ENCODE measurements around the gene GNGT2.
A peak's percentile ranks its signal among the peaks of the same experiment; 100 is the strongest.
"Not testable (repeated sequence)": the region's sequence is repeated elsewhere in the genome, so short reads cannot be mapped to it uniquely, and the experiment has no call there.

The GNGT2 gene

GRCh38 chr17:49204516-49204915 is 5.9 kb downstream of the GNGT2 start:
- no peak for DNase-seq (ENCODE audit: low read depth in 2 of 2)

- DNase-seq (ENCODE audit: low read depth in 2 of 2), result no peak
These were observed 6.6 kb downstream of the GNGT2 start for GRCh38 chr17:49203796-49204195.

GRCh38 chr17:49201481-49201927 is 8.9 kb downstream of the GNGT2 start:
- no peak for DNase-seq (ENCODE audit: low read depth in 2 of 2)

GRCh38 chr17:49200423-49201083 is 9.8 kb downstream of the GNGT2 start:
- DNase-seq (ENCODE audit: low read depth in 2 of 2), result no peak

DNA sequence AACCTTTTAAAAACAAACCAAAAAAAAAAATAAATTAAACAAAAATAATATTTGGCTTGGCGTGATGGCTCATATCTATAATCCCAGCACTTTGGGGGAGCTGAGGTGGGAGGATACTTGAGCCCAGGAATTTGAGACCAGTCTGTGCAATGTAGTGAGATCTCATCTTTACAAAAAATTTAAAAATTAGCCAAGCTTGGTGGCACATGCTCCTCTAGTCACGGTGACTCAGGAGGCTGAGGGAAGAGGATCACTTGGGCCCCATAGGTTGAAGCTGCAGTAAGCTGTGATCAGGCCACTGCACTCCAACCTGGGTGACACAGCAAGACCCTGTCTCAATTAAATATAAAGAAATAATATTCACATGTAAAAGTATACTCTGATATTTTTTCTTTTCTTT is 12.2 kb downstream of the GNGT2 start:
- no peak for DNase-seq (ENCODE audit: low read depth in 2 of 2)

DNA sequence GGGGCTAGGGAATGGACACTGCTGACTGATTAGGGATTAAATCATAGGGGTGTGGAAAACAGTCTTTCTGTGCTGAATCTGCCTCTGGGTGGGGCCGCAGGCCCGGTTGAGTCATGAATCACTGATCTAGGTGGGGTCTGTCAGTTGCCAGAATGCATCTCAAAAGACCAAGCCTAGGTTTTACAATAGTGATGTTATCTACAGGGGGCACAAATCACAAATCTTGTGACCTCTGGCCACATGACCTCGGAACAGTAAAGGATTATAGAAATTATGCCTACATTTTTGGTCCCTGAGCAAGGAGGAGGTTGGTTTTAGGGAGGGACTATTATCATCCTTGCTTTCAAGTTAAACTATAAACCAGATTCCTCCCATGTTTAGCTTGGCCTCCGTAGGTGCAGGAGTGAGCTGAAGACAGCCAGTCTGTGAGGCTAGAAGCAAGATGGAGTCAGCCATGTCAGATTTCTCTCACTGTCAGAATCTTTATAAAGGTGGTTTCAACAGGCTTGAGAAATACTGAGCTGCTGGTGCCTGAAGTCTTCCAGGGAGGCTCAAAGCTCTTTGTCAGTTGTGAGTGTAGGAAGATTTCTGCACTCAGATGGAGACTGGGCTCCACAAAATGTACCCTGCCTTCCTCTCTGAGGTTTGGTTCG is 12.9 kb downstream of the GNGT2 start:
- no peak for DNase-seq (ENCODE audit: low read depth in 2 of 2)

GRCh38 chr17:49196520-49196919 is 13.9 kb downstream of the GNGT2 start:
- no peak for DNase-seq (ENCODE audit: low read depth in 2 of 2)

DNA sequence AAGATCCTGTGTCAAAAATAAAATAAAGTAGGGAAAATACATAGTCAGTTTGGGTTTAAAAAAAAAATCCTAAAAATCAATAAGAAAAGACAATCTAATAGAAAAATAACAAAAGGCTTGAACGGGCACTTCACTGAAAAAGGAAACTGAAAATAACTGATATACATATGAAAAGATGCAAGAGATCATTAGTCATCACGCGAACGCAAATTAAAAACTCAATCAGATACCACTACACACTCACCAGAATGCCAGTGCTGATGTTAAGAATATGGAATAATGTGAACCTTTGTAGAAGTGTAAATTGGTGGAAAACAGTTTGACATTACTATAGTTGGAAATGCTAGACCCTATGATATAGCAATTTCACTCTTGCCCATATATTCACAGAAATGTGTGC is 14.6 kb downstream of the GNGT2 start:
- DNase-seq (ENCODE audit: low read depth in 2 of 2), result no peak

DNA sequence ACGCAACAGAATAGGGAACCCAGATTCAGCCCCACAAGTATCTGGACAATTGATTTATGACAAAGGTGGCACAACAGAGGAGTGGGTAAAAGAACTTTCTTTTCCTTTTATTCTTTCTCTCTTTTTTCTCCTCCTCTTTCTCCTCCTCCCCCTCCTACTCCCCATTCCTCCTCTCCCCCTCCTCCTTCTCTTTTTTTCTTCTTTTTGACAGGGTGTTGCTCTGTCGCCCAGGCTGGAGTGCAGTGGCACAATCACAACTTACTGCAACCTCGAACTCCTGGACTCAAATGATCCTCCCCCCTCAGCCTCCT is 16.1 kb downstream of the GNGT2 start:
- DNase-seq (ENCODE audit: low read depth in 2 of 2), result no peak

DNA sequence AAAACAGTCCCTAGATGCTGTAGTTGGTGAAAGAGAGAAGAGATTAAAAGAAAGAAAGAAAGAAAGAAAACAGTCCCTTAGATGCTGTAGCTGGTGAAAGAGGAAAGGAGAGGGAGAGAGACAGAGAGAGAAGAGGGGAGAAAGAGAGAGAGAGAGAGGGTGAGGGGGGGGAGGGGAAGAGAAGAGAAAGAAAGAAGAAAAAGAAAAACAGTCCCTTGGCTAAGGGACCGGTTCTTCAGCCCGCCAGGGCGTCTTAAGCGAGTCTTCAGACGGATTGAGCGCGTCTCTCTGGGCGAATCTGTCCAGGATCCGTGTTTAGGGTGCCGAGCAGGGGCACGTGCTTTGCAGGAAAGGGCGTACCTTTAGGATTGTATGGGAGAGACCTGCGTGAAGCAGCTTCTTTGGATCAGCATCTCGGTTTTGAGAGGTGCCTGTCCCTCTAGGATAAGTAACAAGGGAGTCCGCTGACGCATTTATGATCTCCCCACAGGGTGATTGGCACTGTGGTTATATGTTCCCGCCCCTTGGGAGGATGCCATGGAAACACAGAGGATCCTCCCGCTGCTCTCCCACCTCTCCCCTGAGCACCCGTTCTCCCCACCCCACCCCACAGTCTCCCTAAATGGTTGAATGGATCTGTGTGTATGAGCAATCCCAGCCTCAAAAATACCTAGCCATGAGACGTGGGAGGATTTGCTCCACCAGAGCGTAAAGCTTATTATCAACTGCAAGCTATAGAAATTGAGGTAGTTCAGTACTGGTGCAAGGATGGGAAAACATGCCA is 16.7 kb downstream of the GNGT2 start:
- DNase-seq (ENCODE audit: low read depth in 2 of 2), result no peak

DNA sequence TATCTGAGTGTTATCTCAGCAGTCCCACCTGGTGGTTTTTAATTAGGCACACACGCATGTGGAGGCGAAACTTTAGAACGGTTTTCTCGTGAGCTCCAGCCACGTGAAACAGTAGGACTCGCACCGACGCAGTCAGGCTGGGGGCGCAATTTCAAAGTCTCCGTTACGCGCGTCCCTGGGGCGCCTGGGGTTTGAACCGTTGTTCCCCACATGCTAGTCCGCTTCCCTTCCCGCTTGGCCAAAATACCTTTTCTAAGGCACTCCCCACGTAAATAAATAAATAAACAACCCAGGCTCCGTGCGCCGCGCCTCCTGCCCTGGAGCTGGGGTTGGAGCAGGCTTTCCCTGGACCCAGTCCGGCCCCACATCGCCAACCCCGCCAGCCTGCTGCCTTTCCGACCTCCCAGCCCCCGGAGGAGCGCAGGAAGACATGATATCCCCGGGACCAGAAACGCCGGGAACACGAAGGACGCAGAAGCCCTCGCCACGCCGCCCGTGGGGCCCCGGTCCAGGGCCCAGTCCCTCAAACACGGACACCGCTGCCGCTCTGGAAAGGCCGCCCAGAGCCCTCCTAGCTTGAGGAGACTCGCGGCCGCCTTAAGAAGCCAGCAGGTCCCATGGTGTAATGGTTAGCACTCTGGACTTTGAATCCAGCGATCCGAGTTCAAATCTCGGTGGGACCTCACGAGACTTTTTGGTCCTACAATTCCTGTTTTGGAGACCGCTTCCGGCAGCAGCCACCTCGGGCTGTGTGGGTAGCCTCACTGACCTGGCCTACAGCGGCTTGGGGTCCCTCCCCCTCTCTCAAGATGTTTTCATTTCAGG is 18.2 kb downstream of the GNGT2 start:
- DNase-seq (ENCODE audit: low read depth in 2 of 2), result peak; percentile 83 to 95

DNA sequence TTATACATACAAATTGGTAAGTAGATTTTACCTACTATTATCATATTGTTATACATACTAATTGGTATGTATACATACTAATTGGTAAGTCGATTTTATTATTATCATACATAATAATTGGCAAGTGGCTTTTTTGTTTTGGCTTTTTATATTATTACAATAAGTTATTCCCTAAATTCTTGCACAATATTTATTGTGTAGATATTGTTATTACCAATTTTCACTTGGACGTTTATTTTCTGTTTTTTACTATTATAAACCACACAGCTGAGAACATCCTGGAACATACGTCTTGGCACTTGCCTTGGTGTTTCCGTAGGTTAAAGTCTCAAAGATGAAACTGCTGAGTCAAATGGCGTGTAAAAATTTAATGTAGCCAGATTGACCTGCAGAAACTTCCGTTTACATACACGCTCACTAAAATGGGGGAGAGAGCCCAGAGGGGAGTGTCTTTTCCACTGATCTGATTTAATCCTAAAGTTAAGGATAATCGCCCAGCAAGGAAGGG is 18.9 kb downstream of the GNGT2 start:
- no peak for DNase-seq (ENCODE audit: low read depth in 2 of 2)

DNA sequence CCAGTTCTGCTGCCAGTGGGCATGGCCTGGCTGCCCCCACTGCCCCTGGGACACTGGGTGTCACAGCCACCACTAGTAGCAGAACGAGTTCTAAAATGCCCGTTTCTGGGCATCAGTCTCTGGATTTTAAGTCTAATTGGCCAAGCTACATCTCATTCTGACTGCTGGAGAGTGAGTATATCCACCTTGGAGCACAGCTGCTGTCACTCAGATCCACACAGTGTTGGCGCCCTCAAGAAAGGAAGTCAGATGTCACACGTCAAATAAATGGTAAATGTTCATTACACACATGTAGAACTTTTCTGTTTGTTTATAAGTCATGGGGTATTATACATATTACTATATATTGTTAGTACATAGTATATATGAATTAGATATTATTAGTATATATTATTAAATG is 19.4 kb downstream of the GNGT2 start:
- no peak for DNase-seq (ENCODE audit: low read depth in 2 of 2)

DNA sequence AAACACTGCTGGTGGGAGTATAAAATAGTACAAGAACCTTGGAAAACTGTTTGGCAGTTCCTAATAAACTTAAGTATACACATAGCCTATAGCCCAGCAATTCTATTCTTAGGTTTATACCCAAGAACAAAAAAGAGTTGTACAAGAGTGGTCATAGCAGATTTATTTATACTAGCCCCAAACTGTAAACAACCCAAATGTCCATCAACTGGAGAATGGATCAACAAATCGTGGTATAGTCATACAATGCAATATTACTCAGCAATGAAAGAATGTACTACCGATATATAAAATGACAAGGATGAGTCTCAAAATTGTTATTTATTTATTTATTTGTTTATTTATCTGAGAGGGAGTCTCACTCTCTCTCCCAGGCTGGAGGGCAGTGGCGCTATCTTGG is 23.1 kb downstream of the GNGT2 start:
- DNase-seq (ENCODE audit: low read depth in 2 of 2), result no peak

DNA sequence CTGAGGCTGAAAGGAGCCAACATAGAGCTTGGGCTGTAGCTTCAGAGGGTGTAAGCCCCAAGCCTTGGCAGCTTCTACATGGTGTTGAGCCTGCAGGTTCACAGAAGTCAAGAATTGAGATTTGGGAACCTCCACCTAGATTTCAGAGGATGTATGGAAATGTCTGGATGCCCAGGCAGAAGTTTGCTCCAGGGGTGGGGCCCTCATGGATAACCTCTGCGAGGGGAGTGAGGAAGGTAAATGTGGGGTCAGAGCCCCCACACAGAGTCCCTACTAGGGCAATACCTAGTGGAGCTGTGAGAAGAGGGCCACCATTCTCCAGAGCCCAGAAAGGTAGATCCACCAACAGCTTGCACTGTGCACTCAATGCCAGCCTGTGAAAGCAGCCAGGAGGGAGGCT is 25.0 kb downstream of the GNGT2 start:
- not testable (repeated sequence) for DNase-seq (ENCODE audit: low read depth in 2 of 2)

DNA sequence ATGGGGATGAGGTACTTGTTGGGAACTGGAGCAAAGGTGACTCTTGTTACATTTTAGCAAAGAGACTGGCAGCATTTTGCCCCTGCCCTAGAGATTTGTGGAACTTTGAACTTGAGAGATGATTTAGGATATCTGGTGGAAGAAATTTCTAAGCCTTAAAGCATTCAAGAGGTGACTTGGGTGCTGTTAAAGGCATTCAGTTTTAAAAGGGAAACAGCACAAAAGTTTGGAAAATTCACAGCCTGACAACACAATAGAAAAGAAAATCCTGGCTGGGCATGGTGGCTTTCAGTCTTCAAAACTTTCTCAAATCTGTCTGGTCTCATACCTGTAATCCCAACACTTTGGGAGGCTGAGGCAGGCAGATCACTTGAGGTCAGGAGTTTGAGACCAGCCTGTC is 25.9 kb downstream of the GNGT2 start:
- not testable (repeated sequence) for DNase-seq (ENCODE audit: low read depth in 2 of 2)

- no peak for DNase-seq (ENCODE audit: low read depth in 2 of 2)
These were observed 26.6 kb downstream of the GNGT2 start for GRCh38 chr17:49183801-49184200.

- no peak for DNase-seq (ENCODE audit: low read depth in 2 of 2)
These were observed 27.0 kb downstream of the GNGT2 start for GRCh38 chr17:49183341-49183740.

- DNase-seq (ENCODE audit: low read depth in 2 of 2), result no peak
These were observed 29.3 kb downstream of the GNGT2 start for GRCh38 chr17:49180998-49181635.

DNA sequence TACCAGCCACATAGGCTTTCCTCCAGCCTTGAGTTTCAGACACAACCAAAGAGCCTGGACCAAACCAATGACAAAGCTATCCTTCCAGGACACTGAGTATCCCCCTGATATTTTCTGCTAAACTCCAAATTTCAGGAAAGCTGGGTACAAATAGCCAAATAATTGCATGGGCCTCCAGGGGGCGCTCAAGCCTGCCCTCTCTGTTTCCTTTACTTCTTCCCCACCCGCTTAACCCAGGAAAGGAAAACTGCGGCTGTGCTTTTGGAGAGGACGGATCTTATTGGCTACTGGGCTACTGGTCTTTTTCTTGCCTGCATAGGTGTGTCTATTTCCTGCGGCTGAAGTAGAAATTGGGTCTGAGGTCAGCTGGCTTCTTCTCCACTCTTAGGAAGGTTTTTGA is 30.1 kb downstream of the GNGT2 start:
- peak; percentile 52 to 62 for DNase-seq (ENCODE audit: low read depth in 2 of 2)

GRCh38 chr17:49175978-49176377 is 34.4 kb downstream of the GNGT2 start:
- DNase-seq (ENCODE audit: low read depth in 2 of 2), result not testable (repeated sequence)

All from stimulated activated CD4-positive, alpha-beta T cell treated with anti-CD3 and anti-CD28 coated beads, Interleukin-4, amount 100 ng/mL, for 48 hours (primary cell).